HepG2 (cell line): ENCODE results near the gene RGN. TPM values are rescaled to one million over a fixed set of nuclear protein-coding genes. Genes with fewer than 3 reads are reported as not detected.

ENCODE experiments used
- ASH2L ChIP-seq: fragments of 300-600, 200-600 bp; sonication (generic); IDR thresholded peaks from 2 replicates; pipeline ENCODE4 v1.7.0; 2017; ENCODE audit warnings: low read depth, mild to moderate bottlenecking, moderate library complexity, mixed read lengths, low read length; ENCODE audit not compliant: insufficient read length
- CEBPB ChIP-seq: IDR thresholded peaks from 2 replicates; pipeline ENCODE4 v1.6.1; 2011; ENCODE audit warnings: low read depth, low read length, improper control_type of control experiment, borderline replicate concordance
- EP300 ChIP-seq, 3 experiments: sonication (generic) in 1 of 3; formaldehyde crosslinking in 1 of 3; IDR thresholded peaks; 2 replicates each; pipeline versions ENCODE4 v1.5.1 to v1.6.1; 2011 to 2020; ENCODE audit warnings: low read depth in 2 of 3, low read length in 2 of 3, borderline replicate concordance in 1 of 3, improper control_type of control experiment in 1 of 3, mild to moderate bottlenecking in 1 of 3, missing genetic modification reagents in 1 of 3, moderate library complexity in 1 of 3
- GATAD2A ChIP-seq: IDR thresholded peaks from 2 replicates; pipeline ENCODE4 v1.6.1; 2016
- HNF4A ChIP-seq: sonication (generic); formaldehyde crosslinking; IDR thresholded peaks from 2 replicates; pipeline ENCODE4 v1.4.0; 2020; ENCODE audit warnings: missing genetic modification reagents
- PAF1 ChIP-seq: IDR thresholded peaks from 2 replicates; pipeline ENCODE4 v1.6.1; 2016; ENCODE audit warnings: missing genetic modification reagents, missing compliant biosample characterization
- SP5 ChIP-seq: IDR thresholded peaks from 2 replicates; pipeline ENCODE4 v1.6.1; 2016; ENCODE audit warnings: low read depth, borderline replicate concordance
- ZNF652 ChIP-seq: IDR thresholded peaks from 2 replicates; pipeline ENCODE4 v1.6.1; 2016; ENCODE audit warnings: low read depth, borderline replicate concordance
- ZNF841 ChIP-seq: sonication (generic); formaldehyde crosslinking; IDR thresholded peaks from 2 replicates; pipeline ENCODE4 v1.8.1; 2023; ENCODE audit warnings: missing genetic modification reagents, borderline replicate concordance
- polyA plus RNA-seq, 8 experiments: library from polyadenylated mRNA; depleted of rRNA in 3 of 8; stranded (reverse) in 7 of 8; unstranded in 1 of 8; fragments of >200 nt; fragmentation: Illumina TruSeq in 4 of 8; extraction: Trizol in 4 of 8; gene quantifications; 2 replicates each; pipeline versions ENCODE4 v1.2.1 to v1.2.3, GENCODE V29; 2011 to 2016; ENCODE audit warnings: low read depth in 4 of 8, missing spikeins in 1 of 8, mixed read lengths in 1 of 8; ENCODE audit not compliant: insufficient read depth in 1 of 8
- total RNA-seq, 5 experiments: library from RNA; depleted of rRNA; stranded (reverse); fragments of >200 nt; fragmentation: Illumina TruSeq; extraction: Trizol; gene quantifications; 2 replicates each; pipeline ENCODE4 v1.2.3, GENCODE V29; 2016; ENCODE audit warnings: low read depth in 1 of 5
- TF ChIP-seq, protein P1 (sequence below): sonication (generic); formaldehyde crosslinking; IDR thresholded peaks from 2 replicates; pipeline ENCODE4 v1.9.0; 2022; ENCODE audit warnings: missing genetic modification reagents, mild to moderate bottlenecking, borderline replicate concordance
- TF ChIP-seq, protein P2 (sequence below): sonication (generic); formaldehyde crosslinking; conservative IDR thresholded peaks from 2 replicates; pipeline ENCODE4 v1.4.0; 2020; ENCODE audit warnings: missing genetic modification reagents
- TF ChIP-seq, protein P3 (sequence below): sonication (generic); formaldehyde crosslinking; IDR thresholded peaks from 2 replicates; pipeline ENCODE4 v1.5.1; 2020; ENCODE audit warnings: mild to moderate bottlenecking, missing genetic modification reagents
- TF ChIP-seq, protein P4 (sequence below): sonication (generic); formaldehyde crosslinking; IDR thresholded peaks from 2 replicates; pipeline ENCODE4 v1.4.0; 2020; ENCODE audit warnings: low read depth, missing genetic modification reagents
- TF ChIP-seq, protein P5 (sequence below): sonication (generic); formaldehyde crosslinking; conservative IDR thresholded peaks from 2 replicates; pipeline ENCODE4 v1.4.0; 2020; ENCODE audit warnings: mild to moderate bottlenecking, missing genetic modification reagents, moderate library complexity

Gene RGN
- total and polyA plus RNA-seq, 2 of the 13 experiments (the other 11 are each of a cell fraction or from before 2014, with no cell fraction given): 19.6 to 74.4 TPM

DNA sequence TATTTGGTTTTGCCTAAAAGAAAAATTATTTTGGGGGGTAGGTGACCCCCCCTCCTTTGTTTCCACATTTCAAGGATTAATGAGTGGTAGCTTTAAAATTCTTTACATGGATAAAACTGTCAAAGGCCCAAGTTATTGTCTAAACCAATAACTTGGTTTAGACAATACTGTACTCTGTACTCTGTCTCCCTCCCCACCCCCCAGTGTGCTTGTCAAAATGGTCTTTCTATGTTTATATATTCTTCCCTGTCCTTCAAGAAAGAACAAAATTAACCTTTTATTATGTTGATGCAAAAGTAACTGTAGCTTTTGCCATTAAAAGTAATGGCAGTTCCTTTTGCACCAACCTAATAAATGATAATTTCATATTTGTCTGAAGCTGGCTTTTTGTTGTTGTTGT is 9.5 kb upstream of the RGN start (continued):
- TF ChIP-seq, protein P1, sequence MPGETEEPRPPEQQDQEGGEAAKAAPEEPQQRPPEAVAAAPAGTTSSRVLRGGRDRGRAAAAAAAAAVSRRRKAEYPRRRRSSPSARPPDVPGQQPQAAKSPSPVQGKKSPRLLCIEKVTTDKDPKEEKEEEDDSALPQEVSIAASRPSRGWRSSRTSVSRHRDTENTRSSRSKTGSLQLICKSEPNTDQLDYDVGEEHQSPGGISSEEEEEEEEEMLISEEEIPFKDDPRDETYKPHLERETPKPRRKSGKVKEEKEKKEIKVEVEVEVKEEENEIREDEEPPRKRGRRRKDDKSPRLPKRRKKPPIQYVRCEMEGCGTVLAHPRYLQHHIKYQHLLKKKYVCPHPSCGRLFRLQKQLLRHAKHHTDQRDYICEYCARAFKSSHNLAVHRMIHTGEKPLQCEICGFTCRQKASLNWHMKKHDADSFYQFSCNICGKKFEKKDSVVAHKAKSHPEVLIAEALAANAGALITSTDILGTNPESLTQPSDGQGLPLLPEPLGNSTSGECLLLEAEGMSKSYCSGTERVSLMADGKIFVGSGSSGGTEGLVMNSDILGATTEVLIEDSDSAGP (CRISPR knock-in tag): no peak
- TF ChIP-seq ASH2L: peak; percentile 37
- TF ChIP-seq, protein P2, sequence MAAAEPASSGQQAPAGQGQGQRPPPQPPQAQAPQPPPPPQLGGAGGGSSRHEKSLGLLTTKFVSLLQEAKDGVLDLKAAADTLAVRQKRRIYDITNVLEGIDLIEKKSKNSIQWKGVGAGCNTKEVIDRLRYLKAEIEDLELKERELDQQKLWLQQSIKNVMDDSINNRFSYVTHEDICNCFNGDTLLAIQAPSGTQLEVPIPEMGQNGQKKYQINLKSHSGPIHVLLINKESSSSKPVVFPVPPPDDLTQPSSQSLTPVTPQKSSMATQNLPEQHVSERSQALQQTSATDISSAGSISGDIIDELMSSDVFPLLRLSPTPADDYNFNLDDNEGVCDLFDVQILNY: no peak
- TF ChIP-seq HNF4A (CRISPR knock-in tag): peak; percentile 64
- TF ChIP-seq, protein P3, sequence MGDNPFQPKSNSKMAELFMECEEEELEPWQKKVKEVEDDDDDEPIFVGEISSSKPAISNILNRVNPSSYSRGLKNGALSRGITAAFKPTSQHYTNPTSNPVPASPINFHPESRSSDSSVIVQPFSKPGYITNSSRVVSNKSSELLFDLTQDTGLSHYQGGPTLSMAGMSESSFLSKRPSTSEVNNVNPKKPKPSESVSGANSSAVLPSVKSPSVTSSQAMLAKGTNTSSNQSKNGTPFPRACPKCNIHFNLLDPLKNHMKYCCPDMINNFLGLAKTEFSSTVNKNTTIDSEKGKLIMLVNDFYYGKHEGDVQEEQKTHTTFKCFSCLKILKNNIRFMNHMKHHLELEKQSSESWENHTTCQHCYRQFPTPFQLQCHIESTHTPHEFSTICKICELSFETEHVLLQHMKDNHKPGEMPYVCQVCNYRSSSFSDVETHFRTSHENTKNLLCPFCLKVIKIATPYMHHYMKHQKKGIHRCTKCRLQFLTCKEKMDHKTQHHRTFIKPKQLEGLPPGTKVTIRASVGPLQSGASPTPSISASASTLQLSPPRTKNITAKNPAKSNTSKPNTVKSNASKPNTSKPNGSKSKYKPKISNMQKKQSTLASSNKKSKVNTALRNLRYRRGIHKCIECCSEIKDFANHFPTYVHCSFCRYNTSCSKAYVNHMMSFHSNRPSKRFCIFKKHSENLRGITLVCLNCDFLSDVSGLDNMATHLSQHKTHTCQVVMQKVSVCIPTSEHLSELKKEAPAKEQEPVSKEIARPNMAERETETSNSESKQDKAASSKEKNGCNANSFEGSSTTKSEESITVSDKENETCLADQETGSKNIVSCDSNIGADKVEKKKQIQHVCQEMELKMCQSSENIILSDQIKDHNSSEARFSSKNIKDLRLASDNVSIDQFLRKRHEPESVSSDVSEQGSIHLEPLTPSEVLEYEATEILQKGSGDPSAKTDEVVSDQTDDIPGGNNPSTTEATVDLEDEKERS: 0 out of 2 replicates have a peak, but pooled peaks have one; percentile 23
- no peak for TF ChIP-seq PAF1
- TF ChIP-seq, protein P4, sequence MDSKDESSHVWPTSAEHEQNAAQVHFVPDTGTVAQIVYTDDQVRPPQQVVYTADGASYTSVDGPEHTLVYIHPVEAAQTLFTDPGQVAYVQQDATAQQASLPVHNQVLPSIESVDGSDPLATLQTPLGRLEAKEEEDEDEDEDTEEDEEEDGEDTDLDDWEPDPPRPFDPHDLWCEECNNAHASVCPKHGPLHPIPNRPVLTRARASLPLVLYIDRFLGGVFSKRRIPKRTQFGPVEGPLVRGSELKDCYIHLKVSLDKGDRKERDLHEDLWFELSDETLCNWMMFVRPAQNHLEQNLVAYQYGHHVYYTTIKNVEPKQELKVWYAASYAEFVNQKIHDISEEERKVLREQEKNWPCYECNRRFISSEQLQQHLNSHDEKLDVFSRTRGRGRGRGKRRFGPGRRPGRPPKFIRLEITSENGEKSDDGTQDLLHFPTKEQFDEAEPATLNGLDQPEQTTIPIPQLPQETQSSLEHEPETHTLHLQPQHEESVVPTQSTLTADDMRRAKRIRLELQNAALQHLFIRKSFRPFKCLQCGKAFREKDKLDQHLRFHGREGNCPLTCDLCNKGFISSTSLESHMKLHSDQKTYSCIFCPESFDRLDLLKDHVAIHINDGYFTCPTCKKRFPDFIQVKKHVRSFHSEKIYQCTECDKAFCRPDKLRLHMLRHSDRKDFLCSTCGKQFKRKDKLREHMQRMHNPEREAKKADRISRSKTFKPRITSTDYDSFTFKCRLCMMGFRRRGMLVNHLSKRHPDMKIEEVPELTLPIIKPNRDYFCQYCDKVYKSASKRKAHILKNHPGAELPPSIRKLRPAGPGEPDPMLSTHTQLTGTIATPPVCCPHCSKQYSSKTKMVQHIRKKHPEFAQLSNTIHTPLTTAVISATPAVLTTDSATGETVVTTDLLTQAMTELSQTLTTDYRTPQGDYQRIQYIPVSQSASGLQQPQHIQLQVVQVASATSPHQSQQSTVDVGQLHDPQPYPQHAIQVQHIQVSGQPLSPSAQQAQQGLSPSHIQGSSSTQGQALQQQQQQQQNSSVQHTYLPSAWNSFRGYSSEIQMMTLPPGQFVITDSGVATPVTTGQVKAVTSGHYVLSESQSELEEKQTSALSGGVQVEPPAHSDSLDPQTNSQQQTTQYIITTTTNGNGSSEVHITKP: no peak
- no peak for TF ChIP-seq ZNF841
- TF ChIP-seq, protein P5, sequence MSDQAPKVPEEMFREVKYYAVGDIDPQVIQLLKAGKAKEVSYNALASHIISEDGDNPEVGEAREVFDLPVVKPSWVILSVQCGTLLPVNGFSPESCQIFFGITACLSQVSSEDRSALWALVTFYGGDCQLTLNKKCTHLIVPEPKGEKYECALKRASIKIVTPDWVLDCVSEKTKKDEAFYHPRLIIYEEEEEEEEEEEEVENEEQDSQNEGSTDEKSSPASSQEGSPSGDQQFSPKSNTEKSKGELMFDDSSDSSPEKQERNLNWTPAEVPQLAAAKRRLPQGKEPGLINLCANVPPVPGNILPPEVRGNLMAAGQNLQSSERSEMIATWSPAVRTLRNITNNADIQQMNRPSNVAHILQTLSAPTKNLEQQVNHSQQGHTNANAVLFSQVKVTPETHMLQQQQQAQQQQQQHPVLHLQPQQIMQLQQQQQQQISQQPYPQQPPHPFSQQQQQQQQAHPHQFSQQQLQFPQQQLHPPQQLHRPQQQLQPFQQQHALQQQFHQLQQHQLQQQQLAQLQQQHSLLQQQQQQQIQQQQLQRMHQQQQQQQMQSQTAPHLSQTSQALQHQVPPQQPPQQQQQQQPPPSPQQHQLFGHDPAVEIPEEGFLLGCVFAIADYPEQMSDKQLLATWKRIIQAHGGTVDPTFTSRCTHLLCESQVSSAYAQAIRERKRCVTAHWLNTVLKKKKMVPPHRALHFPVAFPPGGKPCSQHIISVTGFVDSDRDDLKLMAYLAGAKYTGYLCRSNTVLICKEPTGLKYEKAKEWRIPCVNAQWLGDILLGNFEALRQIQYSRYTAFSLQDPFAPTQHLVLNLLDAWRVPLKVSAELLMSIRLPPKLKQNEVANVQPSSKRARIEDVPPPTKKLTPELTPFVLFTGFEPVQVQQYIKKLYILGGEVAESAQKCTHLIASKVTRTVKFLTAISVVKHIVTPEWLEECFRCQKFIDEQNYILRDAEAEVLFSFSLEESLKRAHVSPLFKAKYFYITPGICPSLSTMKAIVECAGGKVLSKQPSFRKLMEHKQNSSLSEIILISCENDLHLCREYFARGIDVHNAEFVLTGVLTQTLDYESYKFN (CRISPR knock-in tag): peak; percentile 58
- TF ChIP-seq GATAD2A (CRISPR knock-in tag): no peak
- TF ChIP-seq SP5: no peak
- TF ChIP-seq EP300 (IDR thresholded peaks at IDR 0.05; ENCODE audit: low read depth in 2 of 2, low read length in 2 of 2): peak in 1 of 2 experiments; percentile 51; a peak in 1 of 4 replicates
- TF ChIP-seq EP300 (CRISPR knock-in tag; IDR thresholded peaks at IDR 0.05; ENCODE audit: borderline replicate concordance): no peak
- TF ChIP-seq CEBPB: peak; percentile 30; the same call in 1 of the 2 replicates
- TF ChIP-seq ZNF652 (CRISPR knock-in tag): peak; percentile 53; the same call in 1 of the 2 replicates
